ENCODE measurements around the gene RPS13. TPM values are rescaled to one million over a fixed set of nuclear protein-coding genes. Genes with fewer than 3 reads are reported as not detected.
"Not testable (repeated sequence)": the region's sequence is repeated elsewhere in the genome, so short reads cannot be mapped to it uniquely, and the experiment has no call there.

Gene RPS13
- total and polyA plus RNA-seq, 2 experiments from 2014 or later, result 754 to 831 TPM

GRCh38 chr11:17046690-17047089 is 30.8 kb downstream of the RPS13 start:
- Histone ChIP-seq H3K9ac (no peak overlapping the region), H2AFZ (no peak overlapping the region), H3K4me1 (ENCODE audit: insufficient read depth) (no peaks in the 10 kb centered on the region), H4K20me1 (ENCODE audit: insufficient read depth) (no peaks in the 10 kb centered on the region), H3K27ac (no peak overlapping the region), H3K9me3 (ENCODE audit: low read depth) (no peaks in the 10 kb centered on the region), H3K9me2 (ENCODE audit: insufficient read depth) (no peaks in the 10 kb centered on the region), H3K79me2 (ENCODE audit: insufficient read depth) (no peaks in the 10 kb centered on the region), H3K4me3 (no peak overlapping the region), H3K27me3 (replicated peaks; ENCODE audit: insufficient read depth) (no peaks in the 10 kb centered on the region), H3K4me2 (ENCODE audit: unreplicated experiment) (no peak overlapping the region), H3K36me3 (ENCODE audit: low read depth) (no peaks in the 10 kb centered on the region), H3F3A (ENCODE audit: insufficient read depth) (no peaks in the 10 kb centered on the region)
- in situ Hi-C loops (cut with MboI), result no loop called here
- no peak for DNase-seq
- TF ChIP-seq EZH2phosphoT487 (IDR thresholded peaks at IDR 0.05; ENCODE audit: insufficient read depth, low read depth) (no peak), EZH2 (IDR thresholded peaks at IDR 0.05; ENCODE audit: insufficient read depth, poor library complexity, severe bottlenecking) (no peak)
- WGBS, 2 experiments (ENCODE audit: low coverage in 1 of 2, low lambda C conversion rate in 2 of 2, missing lambda C conversion rate in 2 of 2), result 60 to 64% methylated on average over 5 of the region's 5 CpGs

GRCh38 chr11:17036666-17037658 is 40.5 kb downstream of the RPS13 start:
- no peak overlapping the region for H2AFZ ChIP-seq
- no peaks in the 10 kb centered on the region for H3K36me3 ChIP-seq (ENCODE audit: low read depth)
- H3F3A ChIP-seq (ENCODE audit: insufficient read depth), result no peaks in the 10 kb centered on the region
- DNase-seq, result no peak
- no peak overlapping the region for H3K9ac ChIP-seq
- 43% methylated on average over 6 of the region's 6 CpGs for WGBS, 2 experiments (ENCODE audit: low coverage in 1 of 2, low lambda C conversion rate in 2 of 2, missing lambda C conversion rate in 2 of 2)
- no peaks in the 10 kb centered on the region for H3K9me2 ChIP-seq (ENCODE audit: insufficient read depth)
- H4K20me1 ChIP-seq (ENCODE audit: insufficient read depth), result no peaks in the 10 kb centered on the region
- H3K27me3 ChIP-seq (replicated peaks; ENCODE audit: insufficient read depth), result no peaks in the 10 kb centered on the region
- no peaks in the 10 kb centered on the region for H3K4me1 ChIP-seq (ENCODE audit: insufficient read depth)
- in situ Hi-C loops (cut with MboI), result no loop called here
- TF ChIP-seq EZH2phosphoT487 (IDR thresholded peaks at IDR 0.05; ENCODE audit: insufficient read depth, low read depth) (no peak), EZH2 (IDR thresholded peaks at IDR 0.05; ENCODE audit: insufficient read depth, poor library complexity, severe bottlenecking) (no peak)
- H3K79me2 ChIP-seq (ENCODE audit: insufficient read depth), result no peaks in the 10 kb centered on the region
- H3K4me2 ChIP-seq (ENCODE audit: unreplicated experiment), result no peak overlapping the region
- no peak overlapping the region for H3K4me3 ChIP-seq
- no peak overlapping the region for H3K27ac ChIP-seq
- no peaks in the 10 kb centered on the region for H3K9me3 ChIP-seq (ENCODE audit: low read depth)

GRCh38 chr11:17034027-17034426 is 43.4 kb downstream of the RPS13 start:
- WGBS, 2 experiments (ENCODE audit: low coverage in 1 of 2, low lambda C conversion rate in 2 of 2, missing lambda C conversion rate in 2 of 2), result 72 to 74% methylated on average over 6 to 10 of the region's 10 CpGs
- not testable (repeated sequence) for H3K4me3 ChIP-seq

GRCh38 chr11:17026487-17027082 is 50.9 kb downstream of the RPS13 start:
- no peak overlapping the region for H3K4me2 ChIP-seq (ENCODE audit: unreplicated experiment)
- 33 to 56% methylated on average over 3 of the region's 3 CpGs for WGBS, 2 experiments (ENCODE audit: low coverage in 1 of 2, low lambda C conversion rate in 2 of 2, missing lambda C conversion rate in 2 of 2)
- no peak overlapping the region for H3K9ac ChIP-seq
- no peak overlapping the region for H3K27ac ChIP-seq
- H2AFZ ChIP-seq, result no peak overlapping the region
- H3K4me3 ChIP-seq, result no peak overlapping the region
- DNase-seq, result no peak
- H3K9me2 ChIP-seq (ENCODE audit: insufficient read depth), result no peaks in the 10 kb centered on the region
- no peaks in the 10 kb centered on the region for H3K79me2 ChIP-seq (ENCODE audit: insufficient read depth)
- H3K27me3 ChIP-seq (replicated peaks; ENCODE audit: insufficient read depth), result no peaks in the 10 kb centered on the region
- TF ChIP-seq EZH2phosphoT487 (IDR thresholded peaks at IDR 0.05; ENCODE audit: insufficient read depth, low read depth) (no peak), EZH2 (IDR thresholded peaks at IDR 0.05; ENCODE audit: insufficient read depth, poor library complexity, severe bottlenecking) (no peak)
- no peaks in the 10 kb centered on the region for H3K4me1 ChIP-seq (ENCODE audit: insufficient read depth)
- H3K9me3 ChIP-seq (ENCODE audit: low read depth), result no peaks in the 10 kb centered on the region
- no peaks in the 10 kb centered on the region for H4K20me1 ChIP-seq (ENCODE audit: insufficient read depth)
- in situ Hi-C loops (cut with MboI), result no loop called here
- H3F3A ChIP-seq (ENCODE audit: insufficient read depth), result no peaks in the 10 kb centered on the region
- no peaks in the 10 kb centered on the region for H3K36me3 ChIP-seq (ENCODE audit: low read depth)

More at GRCh38 chr11:17034027-17034426, 43.4 kb downstream of the RPS13 start:
- H3K9me3 ChIP-seq (ENCODE audit: low read depth); H3K4me2 ChIP-seq (ENCODE audit: unreplicated experiment); H3K9me2 ChIP-seq (ENCODE audit: insufficient read depth); H3K4me1 ChIP-seq (ENCODE audit: insufficient read depth); H3K9ac ChIP-seq; H3K27ac ChIP-seq; DNase-seq; H4K20me1 ChIP-seq (ENCODE audit: insufficient read depth); H3K79me2 ChIP-seq (ENCODE audit: insufficient read depth); H3F3A ChIP-seq (ENCODE audit: insufficient read depth); in situ Hi-C loops (cut with MboI); H3K27me3 ChIP-seq (replicated peaks; ENCODE audit: insufficient read depth); H3K36me3 ChIP-seq (ENCODE audit: low read depth); H2AFZ ChIP-seq: not testable (repeated sequence)
